HG02884 (cell line): ENCODE measurements around the gene CUL2.
"Not testable (repeated sequence)": the region's sequence is repeated elsewhere in the genome, so short reads cannot be mapped to it uniquely, and the experiment has no call there.

ENCODE experiments used
- ATAC-seq: cut with Tn5 transposase; IDR thresholded peaks from one replicate; pipeline ENCODE4 v1.9.1; 2021; ENCODE audit warnings: mild to moderate bottlenecking, moderate library complexity; ENCODE audit not compliant: unreplicated experiment

The CUL2 gene

DNA sequence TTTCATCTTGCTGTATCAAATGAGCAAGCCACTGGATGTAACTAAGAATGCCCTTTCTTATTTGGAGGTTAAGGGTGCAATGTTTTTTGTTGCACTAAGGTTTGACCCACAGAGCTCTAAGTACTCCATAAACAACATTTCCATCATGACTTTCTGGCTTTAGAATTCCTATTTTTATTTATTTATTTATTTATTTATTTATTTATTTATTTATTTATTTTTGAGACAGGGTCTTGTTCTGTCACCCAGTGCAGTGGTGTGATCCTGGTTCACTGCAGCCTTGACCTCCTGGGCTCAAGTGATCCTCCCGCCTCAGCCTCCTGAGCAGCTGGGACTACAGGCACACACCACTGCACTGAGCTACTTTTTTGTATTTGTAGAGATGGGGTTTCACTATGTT lies 9.9 kb downstream of the CUL2 start:
- not testable (repeated sequence) for ATAC-seq

DNA sequence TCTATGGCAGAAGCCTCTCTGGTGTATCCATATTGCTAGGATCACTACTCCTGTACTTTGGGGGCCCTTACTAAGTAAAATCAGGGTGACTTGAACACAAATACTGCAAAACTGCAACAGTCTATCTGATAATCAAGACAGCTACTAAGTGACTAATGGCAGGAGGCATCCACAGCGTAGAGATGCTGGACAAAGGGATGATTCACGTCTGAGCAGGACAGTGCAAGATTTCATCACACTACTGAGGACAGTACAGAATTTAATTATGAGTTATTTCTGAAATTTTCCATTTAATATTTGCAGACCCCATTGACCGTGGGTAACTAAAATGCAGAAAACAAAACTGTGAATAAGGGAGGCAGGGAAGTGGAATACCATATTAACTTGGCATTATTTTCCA lies 10.4 kb downstream of the CUL2 start:
- no peak for ATAC-seq

DNA sequence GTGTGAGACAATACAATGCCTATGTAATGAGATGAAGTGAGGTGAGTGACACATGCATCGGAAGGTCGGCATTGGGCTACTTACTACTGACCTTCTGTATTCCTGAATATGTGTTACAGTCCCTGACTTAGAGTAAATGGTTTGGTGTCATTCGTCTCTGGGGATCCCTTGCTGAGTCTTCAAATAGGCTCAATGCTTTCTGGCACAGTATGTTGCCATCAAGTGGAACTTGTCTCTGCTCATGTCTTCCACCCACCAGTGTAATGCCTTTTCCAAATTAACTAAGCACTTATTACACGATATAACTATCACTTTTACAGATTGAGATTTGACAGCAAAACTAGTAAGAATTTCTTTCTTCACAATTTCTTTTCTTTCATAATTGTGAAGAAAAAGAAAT lies 10.9 kb downstream of the CUL2 start:
- no peak for ATAC-seq

DNA sequence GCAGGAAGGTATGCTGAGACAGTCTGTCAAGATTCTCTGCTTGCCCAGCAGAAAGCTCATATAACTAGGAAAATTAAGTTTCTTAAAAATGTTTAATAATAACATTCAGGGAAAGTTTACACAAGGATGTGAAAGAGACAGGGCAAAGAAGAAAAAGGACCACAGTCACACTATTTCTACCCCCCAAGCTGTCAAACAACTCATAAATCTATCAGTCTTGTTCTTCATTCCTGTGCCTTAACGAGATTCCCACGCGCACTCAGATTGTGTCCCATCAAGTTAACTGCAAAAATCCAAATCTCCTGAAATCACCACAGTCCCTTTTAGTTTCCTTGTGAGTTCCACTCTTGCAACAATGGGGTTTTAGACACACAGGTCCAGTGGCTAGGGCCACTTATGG lies 14.9 kb downstream of the CUL2 start:
- ATAC-seq = no peak

DNA sequence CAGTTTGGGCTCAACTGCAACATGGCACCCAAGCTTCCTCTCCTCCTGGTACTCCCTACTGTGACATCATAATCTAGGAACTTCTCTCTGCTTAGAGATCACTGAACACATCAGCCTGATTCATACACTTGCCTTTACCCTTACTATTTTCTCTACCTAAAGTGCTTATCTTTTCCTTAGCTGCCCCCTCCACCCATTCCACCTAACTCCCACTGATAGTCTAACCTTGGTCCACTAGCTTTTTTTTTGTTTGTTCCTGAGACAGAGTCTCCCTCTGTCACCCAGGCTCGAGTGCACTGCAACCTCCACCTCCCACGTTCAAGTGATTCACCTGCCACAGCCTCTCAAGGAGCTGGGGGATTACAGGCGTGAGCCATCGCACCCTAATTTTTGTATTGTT lies 15.9 kb downstream of the CUL2 start:
- no peak for ATAC-seq

DNA sequence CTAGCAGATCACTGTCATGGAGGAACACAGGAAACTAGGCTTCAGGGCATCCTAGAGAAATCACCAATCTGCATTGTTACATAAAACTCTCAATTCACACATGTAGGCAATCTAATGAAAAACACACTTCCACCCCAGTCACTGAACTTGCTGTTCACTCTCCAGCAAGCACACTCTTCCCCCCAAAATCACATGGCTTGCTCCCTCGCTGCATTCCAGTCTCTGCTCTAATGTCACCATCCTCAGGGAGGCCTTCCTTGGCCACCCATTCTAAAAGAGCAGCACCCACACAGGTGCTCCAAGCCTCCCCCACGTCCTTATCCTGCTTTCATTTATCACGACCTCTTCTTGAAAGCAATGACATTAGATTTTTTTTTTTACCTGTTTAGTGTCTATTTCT lies 19.6 kb downstream of the CUL2 start:
- no peak for ATAC-seq

DNA sequence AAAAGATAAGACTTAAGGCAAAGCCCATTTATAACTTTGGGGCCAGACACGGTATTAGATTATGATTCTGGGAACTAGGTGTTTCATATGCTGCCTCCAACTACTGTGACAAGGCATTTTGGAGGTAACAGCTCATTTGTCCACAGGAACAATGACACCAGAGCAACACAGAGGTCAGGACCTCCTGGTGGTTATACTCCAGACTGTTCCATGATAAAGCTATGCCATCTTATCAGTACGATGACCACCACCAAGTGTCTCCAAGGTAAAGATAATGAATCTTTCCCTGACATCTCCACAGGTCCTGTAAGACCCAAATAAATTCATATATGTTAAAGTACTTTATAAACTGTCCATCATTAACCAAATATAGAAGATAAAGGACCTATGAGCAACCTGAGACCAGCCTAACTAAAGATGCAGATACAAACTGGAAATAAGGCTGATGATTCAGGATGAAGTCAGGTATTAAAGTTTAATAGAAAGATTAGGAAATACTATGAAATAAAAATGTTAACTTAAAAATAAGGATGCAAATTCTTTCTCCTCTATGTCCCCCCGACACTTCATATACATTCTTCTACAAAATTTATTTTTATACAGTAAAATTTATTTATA lies 26.2 kb downstream of the CUL2 start:
- ATAC-seq = no peak

DNA sequence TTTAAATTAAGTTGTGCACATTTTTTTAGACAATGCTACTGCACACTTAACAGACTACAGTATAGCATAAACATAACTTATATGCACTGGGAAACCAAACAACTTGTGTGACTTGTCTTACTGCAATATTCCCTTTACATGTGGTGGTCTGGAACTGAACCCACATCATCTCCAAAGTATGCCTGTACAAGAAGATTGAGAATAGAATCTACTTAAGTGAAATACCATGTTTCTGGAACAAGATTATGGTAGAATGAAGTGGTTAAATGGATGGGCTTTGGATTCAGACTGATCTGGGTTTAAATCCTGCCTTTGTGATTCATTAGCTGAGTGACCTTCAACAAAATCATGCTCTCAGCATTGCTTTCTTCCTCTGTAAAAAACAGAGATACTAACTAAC lies 30.7 kb downstream of the CUL2 start:
- no peak for ATAC-seq

DNA sequence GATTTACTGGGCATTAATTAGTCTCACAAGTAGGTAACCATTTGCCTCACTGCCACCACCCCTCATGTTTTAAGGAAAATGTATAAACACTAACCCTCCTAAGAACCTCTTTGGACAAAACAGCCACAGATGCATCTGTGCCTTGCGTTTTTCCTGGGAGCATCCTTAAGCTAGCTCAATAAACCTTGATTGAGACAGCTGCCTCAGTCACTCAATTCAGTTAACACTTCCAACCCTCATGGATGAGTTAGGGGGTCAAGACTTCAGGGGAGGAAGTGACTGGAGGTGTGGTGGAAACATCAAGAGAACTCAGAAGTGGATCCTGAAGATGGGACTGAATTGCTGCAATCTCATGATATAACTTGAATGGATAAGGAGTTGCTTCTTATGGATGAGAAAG lies 31.5 kb downstream of the CUL2 start:
- ATAC-seq = no peak

DNA sequence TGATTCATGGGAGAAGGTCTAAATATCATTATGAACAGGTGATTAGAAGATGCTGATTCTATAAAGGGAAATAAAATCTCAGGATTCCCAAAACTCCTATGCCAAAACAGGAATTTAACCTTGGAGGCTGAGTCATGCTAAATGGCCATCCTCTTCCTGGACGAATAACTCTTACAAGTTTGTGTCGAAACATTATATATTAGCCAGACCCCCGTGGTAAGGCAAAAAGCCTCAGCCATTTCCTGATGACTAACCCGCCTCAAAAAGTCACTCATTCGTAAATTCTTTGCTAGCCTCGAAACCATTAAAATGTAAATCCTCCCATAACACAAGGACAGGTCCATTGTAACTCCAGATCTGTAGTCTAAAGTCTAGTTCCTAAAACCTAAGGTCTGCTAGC lies 32.0 kb downstream of the CUL2 start:
- peak; percentile 63 for ATAC-seq

DNA sequence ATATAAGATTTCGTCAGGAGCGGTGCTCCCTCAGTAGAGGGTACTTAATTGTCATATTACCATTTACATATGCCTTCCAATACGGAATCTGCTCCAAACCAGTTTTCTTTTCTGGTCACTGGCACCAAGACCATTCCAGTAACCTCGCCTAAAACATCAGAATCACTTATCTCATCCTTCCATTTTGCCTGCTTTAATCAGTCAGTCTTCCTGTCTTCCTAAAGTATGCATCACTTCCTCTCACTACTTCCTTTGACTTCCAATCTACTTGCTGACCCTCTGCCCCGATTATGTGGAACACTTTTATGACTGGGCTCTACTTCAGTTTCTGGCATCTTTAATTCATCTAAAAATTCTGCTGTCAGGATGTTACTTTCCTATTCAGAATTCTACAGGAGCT lies 33.5 kb downstream of the CUL2 start:
- ATAC-seq = no peak

DNA sequence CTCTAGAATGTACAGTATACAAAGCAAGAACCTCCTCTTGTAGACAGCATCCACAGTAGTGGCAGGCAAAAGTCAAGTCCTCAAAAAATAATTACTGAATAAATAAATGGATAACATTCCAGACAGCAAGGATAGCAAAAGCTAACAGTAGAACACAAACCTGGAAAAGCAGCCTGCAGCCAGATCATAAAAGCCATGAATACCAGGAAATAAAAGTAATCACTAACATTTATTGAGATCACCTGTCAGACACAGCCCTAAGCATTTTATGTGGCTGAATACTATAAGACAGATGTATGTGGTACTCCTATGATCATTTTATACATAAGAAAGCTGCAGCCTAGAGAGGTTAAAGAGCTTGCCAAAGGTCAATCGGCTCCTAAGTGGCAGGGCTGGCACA lies 34.0 kb downstream of the CUL2 start:
- ATAC-seq = no peak

DNA sequence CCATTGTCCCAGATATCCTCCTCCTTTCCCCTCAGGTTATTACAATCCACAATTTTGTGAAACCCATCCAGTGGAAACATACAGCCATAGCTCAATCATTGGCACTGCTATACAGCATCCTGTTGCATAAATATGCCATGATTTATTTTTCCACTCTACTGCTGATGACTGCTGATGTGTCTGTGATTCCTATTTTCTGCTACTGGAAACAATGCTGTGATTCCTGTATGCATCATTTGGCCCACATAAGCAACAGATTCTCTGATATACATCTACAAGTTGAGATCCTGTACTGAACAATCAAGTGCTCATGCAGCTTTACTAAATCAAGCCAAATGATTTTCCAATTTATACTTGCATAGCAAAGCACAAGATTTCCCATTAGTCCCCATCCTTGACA lies 39.6 kb downstream of the CUL2 start:
- ATAC-seq = no peak

DNA sequence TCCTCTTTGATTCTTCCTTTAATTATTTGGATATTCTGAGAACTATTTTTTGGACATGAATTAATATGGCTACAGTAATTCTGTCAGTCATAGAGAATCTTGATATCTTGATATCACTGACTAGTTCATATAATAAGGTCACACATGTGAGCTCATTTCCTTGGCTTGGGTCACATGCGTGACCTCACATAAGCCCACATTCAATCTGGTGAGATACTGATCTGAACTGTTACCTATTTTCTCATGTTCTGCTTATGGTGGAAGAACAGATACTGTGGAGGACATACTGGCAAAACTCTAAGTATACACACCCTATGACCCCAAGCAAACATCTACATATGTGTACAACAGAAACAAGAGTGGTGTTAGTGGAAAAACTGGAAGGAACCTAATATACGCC lies 44.1 kb downstream of the CUL2 start:
- ATAC-seq = no peak

DNA sequence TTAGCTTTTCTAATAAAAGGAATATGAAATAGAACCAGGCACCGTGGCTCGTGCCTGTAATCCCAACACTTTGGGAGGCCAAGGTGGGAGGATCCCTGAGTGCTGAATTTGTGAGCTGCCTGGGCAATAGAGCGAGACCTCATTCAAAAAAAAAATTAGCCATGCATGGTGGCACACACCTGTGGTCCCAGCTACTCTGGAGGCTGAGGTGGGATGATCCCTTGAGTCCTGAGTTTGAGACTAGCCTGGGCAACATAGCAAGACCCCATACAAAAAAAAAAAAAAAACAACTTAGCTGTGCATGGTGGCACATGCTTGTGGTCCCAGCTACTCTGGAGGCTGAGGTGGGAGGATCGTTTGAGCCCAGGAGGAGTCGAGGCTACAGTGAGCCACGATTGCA lies 44.9 kb downstream of the CUL2 start:
- not testable (repeated sequence) for ATAC-seq

DNA sequence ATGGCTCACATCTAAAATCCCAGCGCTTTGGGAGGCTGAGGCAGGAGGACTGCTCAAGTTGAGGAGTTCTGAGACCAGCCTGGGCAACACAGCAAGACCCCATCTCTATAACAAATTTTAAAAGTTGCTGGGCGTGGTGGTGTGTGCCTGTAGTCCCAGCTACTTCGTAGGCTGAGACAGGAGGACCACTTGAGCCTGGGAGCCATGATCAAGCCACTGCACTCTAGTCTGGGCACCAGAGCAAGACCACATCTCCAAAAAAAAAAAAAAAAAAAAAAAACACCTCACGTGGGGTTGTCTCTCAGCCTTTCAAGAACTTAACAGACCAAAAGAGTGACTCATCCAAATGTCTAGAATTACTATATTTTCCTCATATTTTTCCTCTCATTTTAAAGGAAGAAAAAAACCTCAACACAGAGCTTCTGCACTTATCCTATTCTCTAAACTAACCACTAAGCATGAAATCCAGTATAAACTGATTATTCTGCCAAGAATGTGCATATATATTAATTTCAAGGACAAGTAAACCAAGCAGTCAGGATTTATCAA lies 46.3 kb downstream of the CUL2 start:
- no peak for ATAC-seq

DNA sequence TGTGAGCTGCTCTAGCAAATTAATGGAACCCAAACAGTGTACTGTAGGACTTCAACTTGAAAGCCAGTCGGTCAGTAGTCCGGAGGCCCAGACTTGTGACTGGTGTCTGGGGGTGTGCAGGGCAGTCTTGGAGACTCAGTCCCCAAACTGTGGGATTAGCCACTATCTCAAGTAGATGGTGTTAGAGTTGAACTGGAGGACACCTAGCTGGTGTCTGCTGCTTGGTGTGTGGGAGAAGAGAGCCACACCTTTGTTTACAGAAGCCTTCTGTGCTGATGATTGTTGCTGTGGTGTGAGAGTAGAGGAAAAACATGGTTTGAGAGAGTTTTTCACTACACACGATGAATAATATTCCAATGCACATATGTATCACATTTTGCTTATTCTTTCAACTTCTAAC lies 47.4 kb downstream of the CUL2 start:
- no peak for ATAC-seq

DNA sequence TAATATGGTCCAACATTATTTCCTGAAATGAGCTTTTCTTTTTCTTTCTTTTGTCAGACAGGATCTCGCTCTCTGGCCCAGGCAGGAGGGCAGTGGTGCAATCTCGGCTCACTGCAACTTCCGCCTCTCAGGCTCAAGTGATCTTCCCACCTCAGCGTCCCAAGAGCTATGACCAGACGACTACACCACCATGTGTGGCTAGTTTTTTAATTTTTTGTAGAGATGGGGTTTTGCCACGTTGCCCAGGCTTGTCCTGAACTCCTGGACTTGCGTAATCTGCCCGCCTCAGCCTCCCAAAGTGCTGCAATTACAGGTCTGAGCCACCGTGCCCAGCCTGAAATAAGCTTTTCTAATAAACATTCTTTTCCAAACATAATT lies 48.6 kb downstream of the CUL2 start:
- no peak for ATAC-seq

DNA sequence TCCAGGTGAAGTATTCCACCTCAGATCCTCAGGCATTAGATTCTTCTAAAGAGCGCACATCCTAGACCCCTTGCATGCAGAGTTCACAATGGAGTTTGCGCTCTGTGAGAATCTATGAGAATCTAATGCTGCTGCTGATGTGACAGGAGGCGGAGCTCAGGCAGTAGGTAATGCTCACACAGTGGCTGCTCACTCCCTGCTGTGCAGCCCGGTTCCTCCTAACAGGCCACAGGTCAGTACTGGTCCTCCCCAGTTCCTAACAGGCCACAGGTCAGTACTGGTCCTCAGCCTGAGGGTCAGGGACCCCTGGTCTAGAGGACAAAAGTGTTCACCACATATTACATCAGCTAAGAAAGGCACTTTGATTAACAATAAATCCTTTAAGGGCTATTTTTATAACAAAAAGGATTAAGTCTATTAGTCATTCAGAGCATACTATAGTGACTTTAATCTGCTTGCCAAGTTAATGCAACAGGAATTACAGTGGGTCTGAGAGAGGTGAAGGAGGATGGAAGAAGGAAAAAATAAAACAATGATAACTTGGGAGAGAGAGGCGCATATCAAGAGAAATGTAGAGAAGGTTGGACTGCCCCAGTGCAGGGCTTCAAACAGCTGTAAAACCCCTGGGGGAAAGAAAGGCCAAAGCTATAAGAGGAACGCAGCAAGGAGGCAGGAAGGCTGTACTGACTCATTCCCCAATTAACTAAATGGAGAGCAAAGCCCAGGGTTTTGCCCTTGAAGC lies 49.2 kb downstream of the CUL2 start:
- no peak for ATAC-seq

DNA sequence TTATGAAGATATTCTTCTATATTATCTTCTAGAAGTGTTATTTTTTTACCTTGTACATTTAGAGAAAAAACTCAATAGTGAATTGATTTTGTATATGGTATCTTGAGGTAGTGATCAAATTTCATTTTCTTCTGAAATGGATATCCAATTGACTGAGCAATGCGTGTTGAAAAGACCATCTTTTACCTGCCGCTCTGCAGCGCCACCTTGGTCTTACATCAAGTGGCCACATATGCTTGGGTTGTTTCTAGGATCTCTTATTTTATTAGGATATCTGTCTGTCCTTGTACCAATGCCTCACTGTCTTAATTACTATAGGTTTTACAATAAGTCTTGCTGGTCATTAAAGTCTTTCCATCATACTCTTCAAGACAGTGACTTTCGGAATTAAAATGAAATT lies 53.0 kb downstream of the CUL2 start:
- ATAC-seq = no peak

DNA sequence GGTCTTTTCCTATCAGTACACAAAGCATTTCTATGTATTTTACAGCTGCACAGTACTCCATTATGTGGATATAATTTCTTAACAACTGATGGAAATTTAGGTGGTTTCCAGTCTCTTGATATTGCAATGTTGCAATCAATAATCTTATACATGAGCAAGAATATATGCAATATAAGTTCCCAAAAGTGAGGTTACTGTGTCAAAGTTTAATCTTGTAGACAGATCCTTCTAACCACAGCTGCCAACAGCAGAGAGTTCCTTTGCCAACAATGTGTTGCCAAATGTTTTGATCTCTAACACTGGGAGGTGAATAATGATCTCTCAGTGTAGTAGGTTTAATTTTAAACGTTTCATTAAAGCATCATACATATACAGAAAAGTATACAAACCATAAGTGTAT lies 54.5 kb downstream of the CUL2 start:
- ATAC-seq = no peak

DNA sequence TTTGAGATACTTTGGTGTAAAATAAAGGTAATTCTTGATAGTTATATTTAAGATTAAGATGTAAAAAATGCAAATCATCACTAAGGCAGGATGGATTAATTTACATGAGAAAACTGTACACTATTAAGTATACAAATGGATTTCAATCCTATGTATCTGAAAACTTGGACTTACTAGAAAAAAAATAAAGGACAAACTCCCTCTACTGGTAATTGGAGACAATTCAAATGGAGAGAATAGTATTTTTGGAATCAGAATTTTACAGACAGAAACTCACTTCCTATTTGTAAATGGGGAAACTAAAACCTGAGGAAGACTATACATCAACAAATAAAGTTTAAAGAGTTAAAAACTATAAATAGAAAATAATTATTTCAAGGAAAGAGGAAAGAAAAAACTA lies 62.6 kb downstream of the CUL2 start:
- ATAC-seq = no peak

DNA sequence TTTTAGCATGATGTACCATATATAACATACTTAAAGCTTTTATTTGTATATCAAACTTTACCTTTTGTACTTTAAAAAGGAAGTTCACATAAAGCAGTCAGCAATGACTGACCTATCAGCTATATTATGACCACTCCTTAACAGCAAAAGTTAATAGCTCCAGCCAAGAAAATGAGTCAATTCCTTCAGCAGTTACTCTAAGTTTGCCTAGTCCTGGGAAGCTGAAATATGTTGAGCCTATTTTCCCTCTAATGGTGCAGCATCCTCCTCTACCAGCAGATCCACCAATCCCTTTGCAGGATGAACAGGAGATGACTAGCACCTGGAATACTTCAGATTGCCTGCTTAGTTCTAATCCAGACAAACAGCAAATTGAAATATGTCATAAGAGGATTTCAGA lies 64.2 kb downstream of the CUL2 start:
- ATAC-seq = no peak
